Measurements from ENCODE around the gene STRA8. TPM values are rescaled to one million over a fixed set of nuclear protein-coding genes. Genes with fewer than 3 reads are reported as not detected.

STRA8 gene
- polyA plus RNA-seq, 5 donors: 0.11 to 0.42 (median 0.21) TPM

DNA sequence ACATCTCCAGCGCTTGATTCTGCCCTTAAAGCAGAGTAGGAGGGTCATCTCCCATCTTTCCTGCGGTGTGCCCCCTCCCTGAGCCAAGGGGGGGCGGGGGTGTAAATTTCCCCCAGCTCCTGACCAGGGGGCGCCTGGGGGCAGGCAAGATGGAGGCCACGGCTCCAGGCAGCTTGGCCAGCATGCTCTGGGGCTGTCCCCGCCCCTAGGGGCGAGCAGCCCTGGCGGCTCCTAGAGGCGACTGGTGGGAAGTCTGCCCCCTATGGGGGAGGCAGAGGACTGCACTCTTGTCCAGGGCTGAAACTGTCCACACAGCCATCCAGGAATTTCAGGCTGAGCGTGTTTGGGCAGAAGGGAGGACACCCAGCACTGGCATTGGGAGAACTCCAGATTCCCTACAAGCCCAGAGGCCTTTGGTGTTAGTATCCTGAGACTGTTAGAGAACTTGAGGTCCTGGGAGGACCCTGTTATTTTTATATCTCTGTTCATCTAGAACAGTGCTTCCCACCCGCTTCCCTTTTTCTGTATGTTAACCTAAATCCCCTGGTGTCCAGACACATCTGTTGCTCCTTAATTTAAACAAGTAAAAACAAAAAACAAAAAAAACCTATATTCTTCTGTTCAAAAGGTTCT lies 4.6 kb downstream of the STRA8 start:
- no peak for DNase-seq

GRCh38 chr7:135239263-135239662 lies 5.6 kb downstream of the STRA8 start:
- DNase-seq: no peak

DNA sequence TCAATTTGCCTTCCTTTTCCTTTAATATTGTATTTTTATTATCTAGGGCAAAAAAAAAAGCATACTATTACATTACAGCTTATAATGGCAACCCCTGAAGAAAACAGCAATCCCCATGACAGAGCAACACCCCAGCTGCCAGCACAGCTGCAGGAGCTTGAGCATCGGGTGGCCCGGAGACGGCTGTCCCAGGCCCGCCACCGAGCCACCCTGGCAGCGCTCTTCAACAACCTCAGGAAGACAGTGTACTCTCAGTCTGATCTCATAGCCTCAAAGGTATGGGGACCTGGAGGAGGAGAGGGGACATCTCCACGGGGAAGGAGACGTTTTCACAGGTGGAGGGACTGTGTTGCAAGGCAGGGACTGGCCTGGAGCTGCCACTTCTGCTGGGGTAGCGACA lies 6.8 kb downstream of the STRA8 start:
- no peak for DNase-seq

- no peak for DNase-seq
Observed at GRCh38 chr7:135242096-135242684, 8.6 kb downstream of the STRA8 start.

- no peak for DNase-seq
Observed at GRCh38 chr7:135245226-135246190, 11.9 kb downstream of the STRA8 start.

DNA sequence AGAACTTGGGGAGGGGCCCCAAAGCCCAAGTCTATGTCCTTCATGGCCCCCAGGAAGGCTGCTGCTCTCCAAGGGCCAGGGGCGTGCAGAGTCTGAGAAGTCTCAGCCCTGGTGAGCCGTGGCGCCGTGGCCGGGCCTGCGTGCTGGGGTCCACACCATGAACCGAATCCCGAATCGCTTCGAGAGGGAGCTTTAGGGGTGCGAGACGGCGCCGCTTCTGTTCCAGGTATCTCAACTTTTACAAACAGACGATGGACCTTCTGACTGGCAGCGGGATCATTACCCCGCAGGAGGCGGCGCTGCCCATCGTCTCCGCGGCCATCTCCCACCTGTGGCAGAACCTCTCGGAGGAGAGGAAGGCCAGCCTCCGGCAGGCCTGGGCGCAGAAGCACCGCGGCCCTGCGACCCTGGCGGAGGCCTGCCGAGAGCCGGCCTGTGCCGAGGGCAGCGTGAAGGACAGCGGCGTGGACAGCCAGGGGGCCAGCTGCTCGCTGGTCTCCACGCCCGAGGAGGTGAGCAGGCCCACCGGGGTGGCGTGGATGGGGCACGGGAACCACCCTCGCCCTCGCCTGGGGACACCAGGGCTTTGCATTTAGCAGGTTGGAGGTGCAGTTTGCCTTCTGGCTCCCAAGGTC lies 12.7 kb downstream of the STRA8 start:
- DNase-seq: no peak

GRCh38 chr7:135247746-135248471 lies 14.3 kb downstream of the STRA8 start:
- DNase-seq: no peak

- DNase-seq: no peak
Observed at GRCh38 chr7:135248546-135248945, 14.9 kb downstream of the STRA8 start.

- DNase-seq: no peak
Observed at GRCh38 chr7:135251496-135252391, 18.1 kb downstream of the STRA8 start.

- peak in 1 of 2 donors; percentile 35 for DNase-seq
Observed at GRCh38 chr7:135253851-135254771, 20.5 kb downstream of the STRA8 start.

GRCh38 chr7:135257790-135258189 lies 24.2 kb downstream of the STRA8 start:
- DNase-seq: no peak

- DNase-seq: no peak
Observed at GRCh38 chr7:135258585-135258984, 24.9 kb downstream of the STRA8 start.

GRCh38 chr7:135259702-135260101 lies 26.1 kb downstream of the STRA8 start:
- DNase-seq: no peak

- no peak for DNase-seq
Observed at GRCh38 chr7:135260470-135260869, 26.8 kb downstream of the STRA8 start.

- peak; percentile 58 to 67 for DNase-seq
Observed at GRCh38 chr7:135260930-135261721, 27.5 kb downstream of the STRA8 start.

DNA sequence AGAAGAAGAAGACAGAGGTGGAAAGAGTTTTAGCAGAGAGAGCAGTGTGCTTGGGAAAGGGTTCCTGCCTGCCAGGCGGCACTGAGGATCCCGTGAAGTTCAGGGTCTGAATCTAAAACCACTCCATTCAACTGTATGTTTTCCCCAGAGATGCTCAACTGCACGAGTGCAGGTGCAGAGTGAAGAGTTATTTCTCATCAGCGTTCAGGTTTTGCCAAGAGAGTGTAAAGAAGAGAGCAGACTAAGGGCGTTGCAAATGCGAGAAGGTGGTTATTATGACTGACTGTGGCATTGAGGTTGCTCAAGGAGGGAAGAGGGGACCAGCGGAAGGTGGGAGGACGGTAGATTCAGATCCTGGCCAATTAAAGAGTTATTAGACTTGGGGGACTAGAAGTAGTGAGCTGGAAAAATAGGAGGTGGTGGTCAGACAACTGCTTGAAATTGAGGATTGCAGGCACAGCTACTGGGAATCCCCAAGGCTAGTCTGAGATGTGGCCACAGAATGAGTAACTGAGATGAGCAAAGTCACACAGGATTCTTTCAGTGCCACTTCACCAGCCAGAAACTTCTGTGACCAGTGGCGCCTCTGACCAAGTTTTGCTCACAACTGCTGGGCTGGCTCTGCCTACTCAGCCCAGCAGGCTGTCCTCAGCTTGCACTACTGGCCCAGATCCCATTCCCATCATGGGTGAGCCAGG lies 29.1 kb downstream of the STRA8 start:
- DNase-seq: no peak

DNA sequence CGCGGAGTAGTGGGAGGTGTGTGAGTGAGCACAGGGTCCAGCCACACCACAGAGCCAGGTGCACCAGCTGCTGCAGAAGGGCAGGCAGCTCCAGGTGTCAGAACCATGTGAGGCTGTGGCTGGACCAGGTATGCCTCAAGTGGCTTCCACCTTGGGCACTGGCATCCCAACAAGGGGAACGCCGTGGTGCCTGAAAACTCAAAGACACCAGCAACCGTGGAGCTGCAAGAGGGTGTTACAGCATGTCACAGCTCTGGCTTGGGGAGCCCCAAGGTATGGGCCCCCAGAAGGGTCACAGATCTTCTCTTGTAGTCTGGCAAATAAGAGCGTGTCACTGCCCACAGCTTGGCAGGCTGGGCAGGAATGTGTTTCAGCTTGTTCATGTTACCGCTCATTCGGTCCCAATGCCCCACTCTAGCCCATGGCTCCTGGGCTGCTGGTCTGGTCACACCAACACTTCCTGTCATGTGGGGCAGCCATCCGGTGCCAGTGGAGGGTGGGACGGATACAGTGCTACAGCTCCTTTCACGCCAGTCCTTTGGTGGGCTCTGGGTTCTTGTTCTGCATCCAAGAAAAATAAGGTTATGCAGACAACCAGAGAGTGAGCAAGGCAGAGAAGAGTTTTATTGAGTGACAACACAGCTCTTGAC lies 29.8 kb downstream of the STRA8 start:
- no peak for DNase-seq
